Astrocyte (in vitro differentiated cells and primary cell): ENCODE results near the gene CIB1. TPM values are rescaled to one million over a fixed set of nuclear protein-coding genes. Genes with fewer than 3 reads are reported as not detected.

Source experiments
- DNase-seq: peaks from one replicate; pipeline ENCODE4 v3.0.0-alpha.2; 2010; ENCODE audit warnings: low read depth
- FAIRE-seq: peaks from 2 replicates; lab custom pipeline; 2011; peaks lifted over from hg19 to GRCh38; lab: Jason Lieb, UNC
- H2AFZ ChIP-seq: 2 replicates; pipeline ENCODE4 v1.6.0; 2012; ENCODE audit warnings: low read depth, low read length, inconsistent platforms
- H3K27ac ChIP-seq: 2 replicates; pipeline ENCODE4 v1.5.1; 2011; ENCODE audit warnings: low read depth, low read length, inconsistent platforms
- H3K27me3 ChIP-seq: 2 replicates; pipeline ENCODE4 v1.6.0; 2011; ENCODE audit warnings: low read length, inconsistent platforms; ENCODE audit not compliant: insufficient read depth
- H3K36me3 ChIP-seq: 2 replicates; pipeline ENCODE4 v1.5.1; 2011; ENCODE audit warnings: low read length, inconsistent platforms; ENCODE audit not compliant: insufficient read depth
- H3K4me1 ChIP-seq: 2 replicates; pipeline ENCODE4 v1.5.1; 2011; ENCODE audit warnings: low read length, inconsistent platforms; ENCODE audit not compliant: insufficient read depth
- H3K4me2 ChIP-seq: 2 replicates; pipeline ENCODE4 v1.6.0; 2012; ENCODE audit warnings: low read length, inconsistent platforms
- H3K4me3 ChIP-seq: 2 replicates; pipeline ENCODE4 v1.5.1; 2011; ENCODE audit warnings: low read depth, mild to moderate bottlenecking, low read length, inconsistent platforms; ENCODE audit not compliant: insufficient read depth
- H3K79me2 ChIP-seq: 2 replicates; pipeline ENCODE4 v1.6.0; 2012; ENCODE audit warnings: mild to moderate bottlenecking, low read length, inconsistent platforms; ENCODE audit not compliant: insufficient read depth
- H3K9ac ChIP-seq: 2 replicates; pipeline ENCODE4 v1.6.0; 2012; ENCODE audit warnings: mild to moderate bottlenecking, low read length, inconsistent platforms
- H3K9me3 ChIP-seq: 2 replicates; pipeline ENCODE4 v1.5.1; 2012; ENCODE audit warnings: low read depth, mild to moderate bottlenecking, low read length, inconsistent platforms; ENCODE audit not compliant: insufficient read depth
- H4K20me1 ChIP-seq: 2 replicates; pipeline ENCODE4 v1.6.0; 2012; ENCODE audit warnings: low read length, inconsistent platforms; ENCODE audit not compliant: insufficient read depth
- H3K27ac Mint-ChIP-seq: one replicate; pipeline ENCODE4 v1.8.0; 2021; ENCODE audit warnings: mild to moderate bottlenecking, mixed read lengths; ENCODE audit not compliant: unreplicated experiment
- H3K27me3 Mint-ChIP-seq: one replicate; pipeline ENCODE4 v1.8.0; 2021; ENCODE audit warnings: low read depth, mixed read lengths; ENCODE audit not compliant: unreplicated experiment
- H3K36me3 Mint-ChIP-seq: one replicate; pipeline ENCODE4 v1.8.0; 2021; ENCODE audit warnings: low read depth, mixed read lengths; ENCODE audit not compliant: unreplicated experiment
- H3K4me1 Mint-ChIP-seq: one replicate; pipeline ENCODE4 v1.8.0; 2021; ENCODE audit warnings: low read depth, mixed read lengths; ENCODE audit not compliant: unreplicated experiment
- H3K4me3 Mint-ChIP-seq: one replicate; pipeline ENCODE4 v1.8.0; 2021; ENCODE audit warnings: mild to moderate bottlenecking, moderate library complexity, mixed read lengths; ENCODE audit not compliant: unreplicated experiment
- H3K9me3 Mint-ChIP-seq: one replicate; pipeline ENCODE4 v1.8.0; 2021; ENCODE audit warnings: mild to moderate bottlenecking, mixed read lengths; ENCODE audit not compliant: unreplicated experiment
- EZH2 ChIP-seq: IDR thresholded peaks from 2 replicates; pipeline ENCODE4 v1.6.1; 2012; ENCODE audit warnings: mild to moderate bottlenecking, low read length, inconsistent platforms; ENCODE audit not compliant: insufficient read depth
- total RNA-seq: library from RNA; stranded (reverse); gene quantifications from 2 replicates; pipeline ENCODE4 v1.2.1, GENCODE V29; 2021
- TF ChIP-seq, protein P1 (sequence below): IDR thresholded peaks from 2 replicates; pipeline ENCODE4 v1.5.1; 2011; ENCODE audit warnings: low read depth, mild to moderate bottlenecking, inconsistent platforms, low read length, moderate library complexity; ENCODE audit not compliant: insufficient read depth

Gene CIB1
- total RNA-seq, 1 donor from 2014 or later: 49.6 TPM

DNA sequence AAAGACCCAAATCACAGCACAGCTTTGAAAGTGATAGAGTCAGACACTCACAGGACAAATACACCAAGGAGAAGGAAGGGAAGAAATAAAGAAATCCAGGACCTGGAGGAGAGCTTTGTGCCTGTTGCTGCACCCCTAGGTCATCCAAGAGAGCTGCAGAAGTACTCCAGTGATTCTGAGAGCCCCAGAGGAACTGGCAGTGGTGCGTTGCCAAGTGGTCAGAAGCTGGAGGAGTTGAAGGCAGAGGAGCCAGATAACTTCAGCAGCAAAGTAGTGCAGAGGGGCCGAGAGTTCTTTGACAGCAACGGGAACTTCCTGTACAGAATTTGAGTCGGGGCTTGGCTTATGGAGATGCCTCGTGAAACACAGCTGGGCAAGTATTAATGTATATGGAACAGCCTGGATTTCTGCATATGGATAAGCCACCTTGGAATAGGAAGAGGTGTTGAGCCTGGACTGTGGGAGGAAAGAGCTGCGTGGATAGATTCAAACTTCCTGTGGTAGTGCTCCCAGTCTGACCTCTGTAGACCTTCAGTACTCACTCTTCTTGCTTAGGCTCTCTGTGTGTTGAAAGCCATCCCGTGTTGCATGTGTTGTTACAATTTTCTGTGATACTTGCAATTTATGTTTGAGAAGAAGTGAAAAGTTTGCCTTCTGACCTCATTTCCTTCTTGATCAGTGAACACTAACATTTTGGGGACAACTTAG is 37.9 kb upstream of the CIB1 start:
- Histone ChIP-seq H3K27ac (no peak overlapping the region), H3K4me3 (no peak overlapping the region), H3K4me1 (peaks cover 15% of the 10 kb centered on the region), H4K20me1 (peaks cover 58% of the 10 kb centered on the region), H3K36me3 (peaks cover 26% of the 10 kb centered on the region), H2AFZ (no peak overlapping the region), H3K4me2 (no peak overlapping the region), H3K79me2 (peaks cover 63% of the 10 kb centered on the region), H3K9me3 (no peaks in the 10 kb centered on the region), H3K27me3 (no peaks in the 10 kb centered on the region), H3K9ac (no peak overlapping the region)
- Mint-ChIP-seq H3K4me3 (no peak overlapping the region), H3K27ac (no peak overlapping the region), H3K4me1 (peaks cover 13% of the 10 kb centered on the region), H3K9me3 (no peaks in the 10 kb centered on the region), H3K36me3 (peaks cover 21% of the 10 kb centered on the region), H3K27me3 (no peaks in the 10 kb centered on the region)
- TF ChIP-seq, protein P1, sequence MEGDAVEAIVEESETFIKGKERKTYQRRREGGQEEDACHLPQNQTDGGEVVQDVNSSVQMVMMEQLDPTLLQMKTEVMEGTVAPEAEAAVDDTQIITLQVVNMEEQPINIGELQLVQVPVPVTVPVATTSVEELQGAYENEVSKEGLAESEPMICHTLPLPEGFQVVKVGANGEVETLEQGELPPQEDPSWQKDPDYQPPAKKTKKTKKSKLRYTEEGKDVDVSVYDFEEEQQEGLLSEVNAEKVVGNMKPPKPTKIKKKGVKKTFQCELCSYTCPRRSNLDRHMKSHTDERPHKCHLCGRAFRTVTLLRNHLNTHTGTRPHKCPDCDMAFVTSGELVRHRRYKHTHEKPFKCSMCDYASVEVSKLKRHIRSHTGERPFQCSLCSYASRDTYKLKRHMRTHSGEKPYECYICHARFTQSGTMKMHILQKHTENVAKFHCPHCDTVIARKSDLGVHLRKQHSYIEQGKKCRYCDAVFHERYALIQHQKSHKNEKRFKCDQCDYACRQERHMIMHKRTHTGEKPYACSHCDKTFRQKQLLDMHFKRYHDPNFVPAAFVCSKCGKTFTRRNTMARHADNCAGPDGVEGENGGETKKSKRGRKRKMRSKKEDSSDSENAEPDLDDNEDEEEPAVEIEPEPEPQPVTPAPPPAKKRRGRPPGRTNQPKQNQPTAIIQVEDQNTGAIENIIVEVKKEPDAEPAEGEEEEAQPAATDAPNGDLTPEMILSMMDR: no peak
- no peak for TF ChIP-seq EZH2
- FAIRE-seq (no peak), DNase-seq (no peak)

DNA sequence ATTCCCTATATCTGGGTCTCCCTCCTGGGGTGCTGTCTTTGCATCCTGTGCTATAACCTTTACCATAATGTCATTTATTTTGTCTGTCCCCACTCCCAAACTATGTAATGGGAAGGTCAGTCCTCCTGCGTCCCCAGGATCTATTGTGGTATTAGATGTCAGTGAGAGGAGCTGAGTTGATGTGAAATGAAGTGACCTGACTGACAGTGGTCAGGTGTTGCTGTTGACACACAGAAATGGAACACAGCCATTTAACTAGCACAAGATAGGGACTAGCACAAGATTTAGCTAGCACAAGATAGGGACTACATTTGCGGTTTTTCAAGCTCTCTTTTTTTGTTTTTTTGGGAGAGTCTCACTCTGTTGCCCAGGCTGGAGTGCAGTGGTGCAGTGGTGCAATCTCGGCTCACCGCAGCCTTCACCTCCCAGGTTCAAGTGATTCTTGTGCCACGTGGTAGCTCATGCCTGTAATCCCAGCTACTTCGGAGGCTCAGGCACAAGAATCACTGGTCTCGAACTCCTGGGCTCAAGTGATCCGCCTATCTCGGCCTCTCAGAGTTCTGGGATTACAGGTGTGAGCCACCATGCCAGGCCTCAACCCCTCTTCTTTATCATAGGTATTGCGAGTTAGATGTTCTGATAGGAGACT is 36.9 kb upstream of the CIB1 start:
- Mint-ChIP-seq H3K4me3 (no peak overlapping the region), H3K36me3 (peaks cover 21% of the 10 kb centered on the region), H3K27ac (no peak overlapping the region), H3K9me3 (no peaks in the 10 kb centered on the region), H3K27me3 (no peaks in the 10 kb centered on the region), H3K4me1 (peaks cover 13% of the 10 kb centered on the region)
- H3K4me2 ChIP-seq: no peak overlapping the region
- peaks cover 73% of the 10 kb centered on the region for H3K79me2 ChIP-seq
- peaks cover 26% of the 10 kb centered on the region for H3K36me3 ChIP-seq
- no peak overlapping the region for H2AFZ ChIP-seq
- H3K4me1 ChIP-seq: peaks cover 16% of the 10 kb centered on the region
- H3K27me3 ChIP-seq: no peaks in the 10 kb centered on the region
- FAIRE-seq (no peak), DNase-seq (no peak)
- no peak for TF ChIP-seq EZH2
- TF ChIP-seq, protein P1: no peak
- H3K27ac ChIP-seq: no peak overlapping the region
- no peaks in the 10 kb centered on the region for H3K9me3 ChIP-seq
- H3K4me3 ChIP-seq: no peak overlapping the region
- H3K9ac ChIP-seq: no peak overlapping the region
- peaks cover 61% of the 10 kb centered on the region for H4K20me1 ChIP-seq

DNA sequence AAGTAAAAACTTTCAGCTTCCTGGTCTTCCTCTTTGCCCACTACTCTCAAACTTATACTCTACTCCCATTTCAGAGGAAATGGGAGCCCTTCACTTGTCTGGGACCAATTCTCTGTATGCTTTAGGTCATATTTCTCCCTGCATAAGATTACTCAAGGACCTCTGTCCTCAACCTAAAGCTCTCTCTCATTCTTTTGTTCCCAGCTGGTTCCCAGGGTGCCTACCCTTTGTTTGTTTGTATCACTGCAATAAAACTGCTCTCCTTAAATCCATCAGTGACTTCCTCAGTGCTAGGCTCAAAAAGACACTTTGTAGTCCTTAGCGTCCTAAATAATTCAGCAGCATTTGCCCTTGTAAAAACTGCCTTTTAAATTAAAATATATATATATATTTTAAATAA is 34.7 kb upstream of the CIB1 start:
- no peak overlapping the region for H3K27ac Mint-ChIP-seq
- TF ChIP-seq, protein P1: no peak
- no peak for TF ChIP-seq EZH2
- no peaks in the 10 kb centered on the region for H3K27me3 ChIP-seq
- H3K4me2 ChIP-seq: peak overlapping the region; percentile 88
- H3K4me3 Mint-ChIP-seq: peak overlapping the region; percentile 72
- FAIRE-seq: no peak
- peaks cover 15% of the 10 kb centered on the region for H3K4me1 Mint-ChIP-seq
- peaks cover 61% of the 10 kb centered on the region for H4K20me1 ChIP-seq
- no peak overlapping the region for H3K27ac ChIP-seq
- peaks cover 26% of the 10 kb centered on the region for H3K36me3 ChIP-seq
- H2AFZ ChIP-seq: no peak overlapping the region
- peaks cover 15% of the 10 kb centered on the region for H3K36me3 Mint-ChIP-seq
- DNase-seq: no peak
- H3K4me3 ChIP-seq: no peak overlapping the region
- no peaks in the 10 kb centered on the region for H3K9me3 ChIP-seq
- no peaks in the 10 kb centered on the region for H3K27me3 Mint-ChIP-seq
- H3K4me1 ChIP-seq: peaks cover 24% of the 10 kb centered on the region
- no peak overlapping the region for H3K9ac ChIP-seq
- no peaks in the 10 kb centered on the region for H3K9me3 Mint-ChIP-seq
- H3K79me2 ChIP-seq: peaks cover 78% of the 10 kb centered on the region
